Natural killer cell (primary cell): ENCODE results near the gene TUBA1C. TPM values are rescaled to one million over a fixed set of nuclear protein-coding genes. Genes with fewer than 3 reads are reported as not detected.
A peak's percentile ranks its signal among the peaks of the same experiment; 100 is the strongest.

ENCODE experiments used
- ATAC-seq, 3 donors: fragments of 150-1000 bp in 2 of 3; fragments of 200-7000 bp in 1 of 3; cut with Tn5 transposase; 1 replicate in 1 of 3; 2 replicates in 2 of 3; pipeline ENCODE4 v1.10.0; 2021; ENCODE audit warnings: mild to moderate bottlenecking in 2 of 3, moderate library complexity in 2 of 3
- DNase-seq, 2 donors: peaks; one replicate each; pipeline versions ENCODE4 v3.0.0 to v3.0.0-alpha.2; 2013 to 2021; ENCODE audit warnings: mixed read lengths in 1 of 2
- H3K27ac ChIP-seq: one replicate; pipeline ENCODE4 v1.5.1; 2013; ENCODE audit warnings: mild to moderate bottlenecking, low read length
- H3K27me3 ChIP-seq: one replicate; pipeline ENCODE4 v1.6.1; 2013; ENCODE audit warnings: low read length; ENCODE audit not compliant: control insufficient read depth, insufficient read depth
- H3K36me3 ChIP-seq: one replicate; pipeline ENCODE4 v1.6.1; 2013; ENCODE audit warnings: low read length; ENCODE audit not compliant: control insufficient read depth, insufficient read depth
- H3K4me1 ChIP-seq: one replicate; pipeline ENCODE4 v1.6.1; 2013; ENCODE audit warnings: low read length; ENCODE audit not compliant: control insufficient read depth, insufficient read depth
- H3K4me3 ChIP-seq: one replicate; pipeline ENCODE4 v1.5.1; 2013; ENCODE audit warnings: low read length
- H3K9me3 ChIP-seq: one replicate; pipeline ENCODE4 v1.6.1; 2013; ENCODE audit warnings: low read length; ENCODE audit not compliant: control insufficient read depth, insufficient read depth
- H3K27ac Mint-ChIP-seq, 2 donors: one replicate each; pipeline ENCODE4 v1.8.0; 2022; ENCODE audit warnings: mild to moderate bottlenecking in 2 of 2, mixed read lengths in 2 of 2, moderate library complexity in 1 of 2
- H3K27me3 Mint-ChIP-seq, 2 donors: one replicate each; pipeline ENCODE4 v1.8.0; 2022; ENCODE audit warnings: low read depth in 2 of 2, mixed read lengths in 2 of 2
- H3K36me3 Mint-ChIP-seq: one replicate; pipeline ENCODE4 v1.8.0; 2022; ENCODE audit warnings: mixed read lengths
- H3K4me1 Mint-ChIP-seq, 2 donors: one replicate each; pipeline ENCODE4 v1.8.0; 2022; ENCODE audit warnings: mixed read lengths in 2 of 2
- H3K4me3 Mint-ChIP-seq: one replicate; pipeline ENCODE4 v1.8.0; 2022; ENCODE audit warnings: mild to moderate bottlenecking, moderate library complexity, mixed read lengths
- H3K9me3 Mint-ChIP-seq, 2 donors: one replicate each; pipeline ENCODE4 v1.8.0; 2022; ENCODE audit warnings: mixed read lengths in 2 of 2
- WGBS: methylation state at CpG from one replicate; pipeline ENCODE4 v1.1.7; 2013; ENCODE audit warnings: missing lambda C conversion rate; ENCODE audit not compliant: insufficient coverage; 5-methylcytosine and 5-hydroxymethylcytosine counted together
- intact Hi-C: fragments of 100-400 bp; cut with micrococcal nuclease; formaldehyde crosslinking; loops from one replicate; pipeline ENCODE4 v1.14.2; 2022
- total RNA-seq, 4 donors: library from RNA; stranded (reverse); fragments of 120-200 nt in 1 of 4; gene quantifications; one replicate each; pipeline versions ENCODE4 v1.2.3 to v1.2.4, GENCODE V29; 2013 to 2022
- TF ChIP-seq, protein P1 (sequence below): fragments of 200-600 bp; IDR thresholded peaks from one replicate; pipeline ENCODE4 v1.8.0; 2022; ENCODE audit warnings: antibody characterized with exemption

Gene TUBA1C
- total RNA-seq, 3 donors from 2014 or later (not counting 1 experiment from before 2014, with no cell fraction given) = 19.0 to 39.6 (median 24.9) TPM

DNA sequence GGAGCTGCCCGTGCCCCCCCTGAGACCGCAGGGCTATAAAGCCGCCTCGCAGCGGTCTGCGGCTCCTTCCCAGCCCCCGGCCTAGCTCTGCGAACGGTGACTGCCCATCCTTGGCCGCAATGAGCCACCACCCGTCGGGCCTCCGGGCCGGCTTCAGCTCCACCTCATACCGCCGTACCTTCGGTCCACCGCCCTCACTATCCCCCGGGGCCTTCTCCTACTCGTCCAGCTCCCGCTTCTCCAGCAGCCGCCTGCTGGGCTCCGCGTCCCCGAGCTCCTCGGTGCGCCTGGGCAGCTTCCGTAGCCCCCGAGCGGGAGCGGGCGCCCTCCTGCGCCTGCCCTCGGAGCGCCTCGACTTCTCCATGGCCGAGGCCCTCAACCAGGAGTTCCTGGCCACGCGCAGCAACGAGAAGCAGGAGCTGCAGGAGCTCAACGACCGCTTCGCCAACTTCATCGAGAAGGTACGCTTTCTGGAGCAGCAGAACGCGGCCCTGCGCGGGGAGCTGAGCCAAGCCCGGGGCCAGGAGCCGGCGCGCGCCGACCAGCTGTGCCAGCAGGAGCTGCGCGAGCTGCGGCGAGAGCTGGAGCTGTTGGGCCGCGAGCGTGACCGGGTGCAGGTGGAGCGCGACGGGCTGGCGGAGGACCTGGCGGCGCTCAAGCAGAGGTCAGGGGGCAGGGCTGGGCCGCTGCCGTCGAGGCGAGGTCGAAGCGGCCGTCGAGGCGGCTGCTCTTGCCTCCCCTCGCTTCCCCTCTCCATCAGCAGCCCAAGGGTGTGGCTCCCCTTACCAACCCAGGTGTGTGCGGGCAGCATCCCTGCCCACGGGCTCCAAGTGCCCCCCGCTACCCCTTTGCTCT is 30.4 kb downstream of the TUBA1C start, which contains the start of gene PRPH:
PRPH (plus strand) TSS at position 66 of the 855 bp plus-strand sequence; CDS start at position 120, 54 bp downstream.
- no peak within 1 kb of the TSS for H3K27ac Mint-ChIP-seq
- H3K9me3 ChIP-seq = no peaks in the 10 kb centered on the region
- peaks cover 0 to 7% of the 10 kb centered on the region in 2 donors for H3K4me1 Mint-ChIP-seq
- TF ChIP-seq, protein P1, sequence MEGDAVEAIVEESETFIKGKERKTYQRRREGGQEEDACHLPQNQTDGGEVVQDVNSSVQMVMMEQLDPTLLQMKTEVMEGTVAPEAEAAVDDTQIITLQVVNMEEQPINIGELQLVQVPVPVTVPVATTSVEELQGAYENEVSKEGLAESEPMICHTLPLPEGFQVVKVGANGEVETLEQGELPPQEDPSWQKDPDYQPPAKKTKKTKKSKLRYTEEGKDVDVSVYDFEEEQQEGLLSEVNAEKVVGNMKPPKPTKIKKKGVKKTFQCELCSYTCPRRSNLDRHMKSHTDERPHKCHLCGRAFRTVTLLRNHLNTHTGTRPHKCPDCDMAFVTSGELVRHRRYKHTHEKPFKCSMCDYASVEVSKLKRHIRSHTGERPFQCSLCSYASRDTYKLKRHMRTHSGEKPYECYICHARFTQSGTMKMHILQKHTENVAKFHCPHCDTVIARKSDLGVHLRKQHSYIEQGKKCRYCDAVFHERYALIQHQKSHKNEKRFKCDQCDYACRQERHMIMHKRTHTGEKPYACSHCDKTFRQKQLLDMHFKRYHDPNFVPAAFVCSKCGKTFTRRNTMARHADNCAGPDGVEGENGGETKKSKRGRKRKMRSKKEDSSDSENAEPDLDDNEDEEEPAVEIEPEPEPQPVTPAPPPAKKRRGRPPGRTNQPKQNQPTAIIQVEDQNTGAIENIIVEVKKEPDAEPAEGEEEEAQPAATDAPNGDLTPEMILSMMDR = no peak
- H3K4me3 Mint-ChIP-seq = no peak within 1 kb of the TSS
- no peaks in the 10 kb centered on the region for H3K9me3 Mint-ChIP-seq
- H3K4me1 ChIP-seq = peaks cover 18% of the 10 kb centered on the region
- intact Hi-C loops = no loop called here
- ATAC-seq = no peak
- H3K36me3 ChIP-seq = no peaks in the 10 kb centered on the region
- H3K4me3 ChIP-seq = no peak within 1 kb of the TSS
- peak in 1 of 2 donors; percentile 23 for DNase-seq
- no peaks in the 10 kb centered on the region for H3K36me3 Mint-ChIP-seq
- H3K27me3 ChIP-seq = peaks cover 43% of the 10 kb centered on the region
- H3K27me3 Mint-ChIP-seq = peaks cover 25 to 55% of the 10 kb centered on the region in 2 donors
- WGBS = 9% methylated on average over 81 of the region's 82 CpGs
- H3K27ac ChIP-seq = no peak within 1 kb of the TSS

DNA sequence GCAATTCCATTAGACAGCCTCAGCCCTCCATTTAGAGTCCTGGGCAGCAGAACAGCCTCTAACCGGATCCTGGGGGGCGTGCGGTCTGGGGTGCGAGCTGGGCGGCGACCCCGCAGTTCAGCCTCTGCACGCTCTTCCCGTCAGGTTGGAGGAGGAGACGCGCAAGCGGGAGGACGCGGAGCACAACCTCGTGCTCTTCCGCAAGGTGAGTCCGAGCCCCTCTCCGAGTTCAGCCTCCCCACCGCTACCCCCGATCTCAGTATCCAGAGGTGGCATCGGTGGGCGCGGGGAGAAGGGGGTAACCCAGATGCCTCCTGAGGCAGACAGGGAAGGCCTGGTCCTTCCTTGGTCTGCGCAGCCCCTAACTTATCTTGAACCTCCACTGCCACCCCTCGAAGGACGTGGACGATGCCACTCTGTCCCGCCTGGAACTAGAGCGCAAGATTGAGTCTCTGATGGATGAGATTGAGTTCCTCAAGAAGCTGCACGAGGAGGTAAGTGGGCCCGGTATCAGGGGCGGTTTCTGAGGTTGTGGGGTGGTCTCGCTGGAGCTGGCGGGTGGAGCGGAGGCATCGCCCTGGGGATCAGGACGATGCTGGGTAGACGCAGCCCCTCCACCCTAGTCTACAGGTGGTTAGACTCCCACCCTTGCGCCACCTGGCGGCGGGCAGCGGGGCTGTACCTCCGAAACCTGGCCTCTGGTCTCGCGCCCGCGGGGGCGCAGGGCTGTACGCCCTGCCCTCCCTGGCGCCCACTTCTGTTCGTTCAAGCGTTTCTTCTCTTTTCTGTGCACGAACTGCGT is 31.4 kb downstream of the TUBA1C start:
- Mint-ChIP-seq H3K4me3 (no peak overlapping the region), H3K36me3 (no peaks in the 10 kb centered on the region), H3K4me1 (peaks cover 0 to 7% of the 10 kb centered on the region in 2 donors), H3K9me3 (no peaks in the 10 kb centered on the region), H3K27me3 (peaks cover 30 to 55% of the 10 kb centered on the region in 2 donors), H3K27ac (no peak overlapping the region)
- ATAC-seq (peak; percentile 48 to 79 (median 65)), DNase-seq (peak in 1 of 2 donors; percentile 81)
- 23% methylated on average over 53 of the region's 54 CpGs for WGBS
- Histone ChIP-seq H3K4me1 (peaks cover 18% of the 10 kb centered on the region), H3K4me3 (no peak overlapping the region), H3K27ac (no peak overlapping the region), H3K27me3 (peaks cover 43% of the 10 kb centered on the region), H3K36me3 (no peaks in the 10 kb centered on the region), H3K9me3 (no peaks in the 10 kb centered on the region)
- intact Hi-C loops = no loop called here
- TF ChIP-seq, protein P1 = peak; percentile 45

DNA sequence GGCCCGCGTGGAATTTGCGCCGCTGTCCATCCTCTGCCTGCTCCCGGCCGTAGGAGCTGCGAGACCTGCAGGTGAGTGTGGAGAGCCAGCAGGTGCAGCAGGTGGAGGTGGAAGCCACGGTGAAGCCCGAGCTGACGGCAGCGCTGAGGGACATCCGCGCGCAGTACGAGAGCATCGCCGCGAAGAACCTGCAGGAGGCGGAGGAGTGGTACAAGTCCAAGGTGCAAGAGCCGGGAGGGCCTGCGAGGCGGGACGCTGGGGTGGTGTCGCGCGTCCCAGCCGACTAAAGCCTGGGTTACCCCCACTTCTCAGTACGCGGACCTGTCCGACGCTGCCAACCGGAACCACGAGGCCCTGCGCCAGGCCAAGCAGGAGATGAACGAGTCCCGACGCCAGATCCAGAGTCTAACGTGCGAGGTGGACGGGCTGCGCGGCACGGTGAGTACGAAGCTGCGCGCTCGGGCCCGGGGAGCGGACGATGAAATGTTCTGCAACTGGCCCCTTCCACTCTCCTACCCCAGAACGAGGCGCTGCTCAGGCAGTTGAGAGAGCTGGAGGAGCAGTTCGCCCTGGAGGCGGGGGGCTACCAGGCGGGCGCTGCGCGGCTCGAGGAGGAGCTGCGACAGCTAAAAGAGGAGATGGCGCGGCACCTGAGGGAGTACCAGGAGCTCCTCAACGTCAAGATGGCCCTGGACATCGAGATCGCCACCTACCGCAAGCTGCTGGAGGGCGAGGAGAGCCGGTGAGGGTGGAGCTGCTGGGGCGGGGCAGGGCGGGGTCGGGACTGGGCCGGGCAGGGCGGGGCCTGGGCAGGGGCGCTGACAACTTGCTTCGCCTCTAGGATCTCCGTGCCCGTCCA is 32.2 kb downstream of the TUBA1C start:
- TF ChIP-seq, protein P1 = no peak
- intact Hi-C loops = no loop called here
- no peaks in the 10 kb centered on the region for H3K9me3 ChIP-seq
- no peak overlapping the region for H3K27ac ChIP-seq
- H3K36me3 ChIP-seq = no peaks in the 10 kb centered on the region
- DNase-seq = peak in 1 of 2 donors; percentile 58
- peaks cover 18% of the 10 kb centered on the region for H3K4me1 ChIP-seq
- peak in 2 of 3 donors; percentile 15 to 58 for ATAC-seq
- no peaks in the 10 kb centered on the region for H3K36me3 Mint-ChIP-seq
- peak overlapping the region; percentile 31 for H3K4me3 Mint-ChIP-seq
- H3K4me3 ChIP-seq = no peak overlapping the region
- H3K9me3 Mint-ChIP-seq = no peaks in the 10 kb centered on the region
- WGBS = 5% methylated on average over 75 of the region's 77 CpGs
- no peak overlapping the region for H3K27ac Mint-ChIP-seq
- peaks cover 0 to 12% of the 10 kb centered on the region in 2 donors for H3K4me1 Mint-ChIP-seq
- peaks cover 47% of the 10 kb centered on the region for H3K27me3 ChIP-seq
- H3K27me3 Mint-ChIP-seq = peaks cover 30 to 54% of the 10 kb centered on the region in 2 donors
